SK-N-SH treated with all-trans-retinoic acid at 6 μM for 48 hours (cell line): ENCODE data around the gene RFLNA.

Experiments used
- ATAC-seq: fragments of 200-7000 bp; cut with Tn5 transposase; 3 replicates; pipeline ENCODE4 v1.9.1; 2020; ENCODE audit warnings: mild to moderate bottlenecking, moderate library complexity
- ARNTL ChIP-seq: fragments of 450-650 bp; formaldehyde crosslinking; IDR thresholded peaks from 2 replicates; pipeline ENCODE4 v1.5.0; 2020; ENCODE audit warnings: low read depth, mild to moderate bottlenecking, moderate library complexity, borderline replicate concordance
- BACH2 ChIP-seq: fragments of 250-450 bp; sonication (Bioruptor Pico); IDR thresholded peaks from 2 replicates; pipeline ENCODE4 v1.9.0; 2021; ENCODE audit warnings: mild to moderate bottlenecking, borderline replicate concordance
- CREB5 ChIP-seq: fragments of 250-450 bp; sonication (Bioruptor Pico); IDR thresholded peaks from 2 replicates; pipeline ENCODE4 v1.5.1; 2020; ENCODE audit warnings: low read depth, mild to moderate bottlenecking, moderate library complexity
- CSDC2 ChIP-seq: fragments of 250-450 bp; sonication (Bioruptor Pico); IDR thresholded peaks from 2 replicates; pipeline ENCODE4 v1.5.0; 2020; ENCODE audit warnings: mild to moderate bottlenecking, moderate library complexity
- CSRNP3 ChIP-seq: fragments of 250-450 bp; sonication (Bioruptor Pico); IDR thresholded peaks from 2 replicates; pipeline ENCODE4 v1.5.1; 2021; ENCODE audit warnings: mild to moderate bottlenecking, moderate library complexity
- GLIS3 ChIP-seq: fragments of 250-450 bp; sonication (Bioruptor Pico); IDR thresholded peaks from 2 replicates; pipeline ENCODE4 v1.5.0; 2020; ENCODE audit warnings: mild to moderate bottlenecking, moderate library complexity
- ISL1 ChIP-seq: fragments of 250-450 bp; sonication (Bioruptor Pico); IDR thresholded peaks from 2 replicates; pipeline ENCODE4 v2.1.2; 2022; ENCODE audit warnings: mild to moderate bottlenecking, moderate library complexity
- PATZ1 ChIP-seq: fragments of 250-450 bp; sonication (Bioruptor Pico); IDR thresholded peaks from 2 replicates; pipeline ENCODE4 v1.8.0; 2020; ENCODE audit warnings: mild to moderate bottlenecking, moderate library complexity, borderline replicate concordance
- PPARA ChIP-seq: fragments of 250-450 bp; sonication (Bioruptor Pico); IDR thresholded peaks from 2 replicates; pipeline ENCODE4 v1.5.0; 2020; ENCODE audit warnings: mild to moderate bottlenecking, borderline replicate concordance
- RARB ChIP-seq: fragments of 250-450 bp; sonication (Bioruptor Pico); IDR thresholded peaks from 2 replicates; pipeline ENCODE4 v1.8.0; 2021; ENCODE audit warnings: mild to moderate bottlenecking, moderate library complexity
- TCF4 ChIP-seq: fragments of 250-450 bp; sonication (Bioruptor Pico); IDR thresholded peaks from 2 replicates; pipeline ENCODE4 v1.8.0; 2021; ENCODE audit warnings: mild to moderate bottlenecking, moderate library complexity, borderline replicate concordance
- TOX ChIP-seq: fragments of 250-450 bp; sonication (Bioruptor Pico); IDR thresholded peaks from 2 replicates; pipeline ENCODE4 v1.8.0; 2021; ENCODE audit warnings: mild to moderate bottlenecking, moderate library complexity, borderline replicate concordance
- TSHZ2 ChIP-seq: fragments of 250-450 bp; sonication (Bioruptor Pico); IDR thresholded peaks from 2 replicates; pipeline ENCODE4 v1.5.0; 2020; ENCODE audit warnings: mild to moderate bottlenecking, moderate library complexity
- ZC3H10 ChIP-seq: fragments of 250-450 bp; sonication (Bioruptor Pico); IDR thresholded peaks from 2 replicates; pipeline ENCODE4 v1.5.1; 2021; ENCODE audit warnings: mild to moderate bottlenecking, moderate library complexity
- ZFP3 ChIP-seq: fragments of 250-450 bp; sonication (Bioruptor Pico); IDR thresholded peaks from 2 replicates; pipeline ENCODE4 v1.5.0; 2020; ENCODE audit warnings: mild to moderate bottlenecking, moderate library complexity
- ZFP30 ChIP-seq: fragments of 450-650 bp; formaldehyde crosslinking; IDR thresholded peaks from 2 replicates; pipeline ENCODE4 v1.5.0; 2022; ENCODE audit warnings: mild to moderate bottlenecking, moderate library complexity
- ZNF565 ChIP-seq: fragments of 450-650 bp; formaldehyde crosslinking; conservative IDR thresholded peaks from 2 replicates; pipeline ENCODE4 v1.5.0; 2020; ENCODE audit warnings: low read depth, mild to moderate bottlenecking, moderate library complexity
- ZNF70 ChIP-seq: fragments of 450-650 bp; formaldehyde crosslinking; IDR thresholded peaks from 2 replicates; pipeline ENCODE4 v1.5.0; 2020; ENCODE audit warnings: mild to moderate bottlenecking, moderate library complexity
- ZNF8 ChIP-seq: fragments of 450-650 bp; formaldehyde crosslinking; IDR thresholded peaks from 2 replicates; pipeline ENCODE4 v1.5.0; 2020; ENCODE audit warnings: mild to moderate bottlenecking, moderate library complexity

RFLNA gene

GRCh38 chr12:124328116-124328515 lies 33.2 kb downstream of the RFLNA start:
- TF ChIP-seq ARNTL (CRISPR knock-in tag) (no peak), CREB5 (CRISPR knock-in tag) (no peak), ZNF70 (CRISPR knock-in tag) (no peak), ZFP30 (no peak), PPARA (CRISPR knock-in tag) (no peak), TCF4 (CRISPR knock-in tag) (no peak), CSRNP3 (CRISPR knock-in tag) (no peak), RARB (CRISPR knock-in tag) (no peak), CSDC2 (no peak), TSHZ2 (CRISPR knock-in tag) (no peak), ZNF565 (CRISPR knock-in tag) (no peak), GLIS3 (CRISPR knock-in tag) (no peak), TOX (no peak), BACH2 (no peak), ZC3H10 (CRISPR knock-in tag) (no peak), ZNF8 (no peak), ISL1 (CRISPR knock-in tag) (no peak), ZFP3 (CRISPR knock-in tag) (no peak), PATZ1 (CRISPR knock-in tag) (no peak)
- ATAC-seq: no peak

- no peak for ATAC-seq
- TF ChIP-seq ISL1 (CRISPR knock-in tag) (no peak), ZC3H10 (CRISPR knock-in tag) (no peak), ZNF565 (CRISPR knock-in tag) (no peak), RARB (CRISPR knock-in tag) (no peak), CREB5 (CRISPR knock-in tag) (no peak), ZFP3 (CRISPR knock-in tag) (no peak)
These were observed 33.7 kb downstream of the RFLNA start for GRCh38 chr12:124328636-124329035.

GRCh38 chr12:124332058-124332672 lies 37.3 kb downstream of the RFLNA start:
- peak; percentile 13; the same call in 2 of the 3 replicates for ATAC-seq
- TF ChIP-seq TSHZ2 (CRISPR knock-in tag): no peak
